ENCODE data around the gene FKBP11.
"Not testable (repeated sequence)": the region's sequence is repeated elsewhere in the genome, so short reads cannot be mapped to it uniquely, and the experiment has no call there.

Gene FKBP11

DNA sequence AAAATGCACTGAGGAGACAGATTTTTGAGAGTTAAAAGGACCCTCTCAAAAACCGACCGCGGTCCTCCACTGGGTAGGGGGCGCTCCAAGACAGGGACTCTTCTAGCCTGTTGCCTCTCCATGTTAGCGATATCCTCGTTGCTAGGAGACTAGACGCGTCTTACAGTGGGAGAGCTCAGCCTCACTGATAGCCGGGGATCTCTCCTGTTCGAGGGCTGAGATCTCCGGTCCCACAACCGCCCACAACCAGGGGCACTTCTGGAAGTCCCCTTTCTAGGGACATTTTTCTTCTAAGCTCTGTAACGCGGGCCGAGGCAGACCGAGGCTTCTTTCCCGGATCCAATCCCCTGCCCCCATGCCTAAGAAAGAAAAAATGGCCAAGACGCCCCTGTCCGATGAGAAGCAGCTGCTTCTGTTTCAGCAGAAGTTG lies 21.3 kb downstream of the FKBP11 start:
- peak; percentile 62 for DNase-seq

DNA sequence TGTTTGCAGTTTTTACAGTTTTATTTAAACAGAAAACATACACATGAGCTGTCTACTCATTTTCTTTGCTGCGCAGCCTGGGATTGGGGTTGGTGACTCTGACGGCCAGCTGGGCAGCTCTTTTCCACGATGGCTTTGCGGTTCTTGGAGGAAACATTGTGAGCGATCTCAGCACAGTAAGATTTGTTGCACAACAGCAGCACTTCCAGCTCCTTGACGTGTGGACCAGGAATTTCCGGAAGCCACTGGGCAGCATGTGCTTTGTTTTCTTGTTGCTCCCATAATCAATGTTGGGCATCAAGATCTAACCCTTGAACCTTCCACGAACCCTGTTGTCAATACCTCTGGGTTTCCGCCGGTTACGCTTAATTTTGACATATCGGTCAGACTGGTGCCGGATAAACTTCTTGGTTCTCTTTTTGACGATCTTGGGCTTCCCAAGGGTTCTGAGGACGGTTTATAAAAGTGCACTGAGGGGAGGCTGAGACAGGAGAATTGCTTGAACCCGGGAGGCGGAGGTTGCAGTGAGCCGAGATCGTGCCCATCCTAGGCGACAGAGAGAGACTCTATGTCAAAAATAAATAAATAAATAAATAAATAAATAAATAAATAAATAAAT lies 21.8 kb downstream of the FKBP11 start:
- no peak for DNase-seq

DNA sequence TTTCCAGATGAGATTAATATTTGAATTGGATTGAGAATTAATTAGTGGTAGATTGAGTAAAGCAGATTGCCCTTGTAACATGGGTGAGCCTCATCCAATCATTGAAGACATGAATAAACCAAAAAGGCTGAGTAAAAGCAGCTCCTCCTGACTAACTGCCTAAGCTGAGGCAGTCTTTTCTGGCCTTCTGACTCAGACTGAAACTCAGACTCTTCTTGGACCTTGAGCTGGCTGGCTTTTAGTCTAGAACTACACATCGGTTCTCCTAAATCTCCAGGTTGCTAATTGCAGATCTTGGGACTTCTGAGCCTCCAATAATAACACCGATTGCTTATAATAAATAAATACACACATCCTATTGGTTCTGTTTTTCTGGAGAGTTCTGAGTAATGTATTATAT lies 24.0 kb downstream of the FKBP11 start:
- no peak for DNase-seq

DNA sequence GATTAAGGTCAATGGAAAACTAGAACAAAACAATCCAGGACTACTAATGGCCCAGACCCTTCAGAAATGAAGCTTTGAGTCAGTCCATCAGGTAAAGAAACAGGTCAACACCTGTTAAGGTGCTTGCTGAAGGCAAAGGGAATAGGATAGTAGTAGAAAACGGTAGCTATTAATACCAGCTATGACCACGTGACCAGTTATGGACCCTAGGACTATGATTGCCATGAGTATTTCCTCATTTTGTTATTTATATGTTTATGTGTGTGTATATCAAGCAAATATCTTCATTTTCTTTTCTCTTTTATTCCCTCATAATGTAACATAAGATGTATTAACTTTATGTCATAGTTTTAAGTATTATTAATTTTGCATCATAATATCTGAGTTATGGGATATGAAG lies 25.6 kb downstream of the FKBP11 start:
- DNase-seq = no peak

DNA sequence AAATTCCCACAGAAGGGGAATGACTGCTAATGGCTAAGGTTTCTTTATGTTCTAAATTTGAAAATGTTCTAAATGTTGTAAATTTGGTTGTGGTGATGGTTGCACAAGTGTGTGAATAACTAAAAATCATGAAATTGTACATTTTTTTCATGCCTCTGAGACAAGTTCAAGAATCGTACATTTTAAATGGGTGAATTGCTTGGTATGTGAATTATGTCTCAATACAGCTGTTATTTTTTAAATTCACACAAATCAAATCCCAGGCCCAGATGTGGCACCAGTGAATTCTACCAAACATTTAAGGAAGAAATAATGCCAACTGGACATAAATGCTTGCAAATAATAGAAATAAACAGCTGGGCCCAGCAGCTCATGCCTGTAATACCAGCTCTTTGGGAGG lies 31.0 kb downstream of the FKBP11 start:
- DNase-seq = no peak

DNA sequence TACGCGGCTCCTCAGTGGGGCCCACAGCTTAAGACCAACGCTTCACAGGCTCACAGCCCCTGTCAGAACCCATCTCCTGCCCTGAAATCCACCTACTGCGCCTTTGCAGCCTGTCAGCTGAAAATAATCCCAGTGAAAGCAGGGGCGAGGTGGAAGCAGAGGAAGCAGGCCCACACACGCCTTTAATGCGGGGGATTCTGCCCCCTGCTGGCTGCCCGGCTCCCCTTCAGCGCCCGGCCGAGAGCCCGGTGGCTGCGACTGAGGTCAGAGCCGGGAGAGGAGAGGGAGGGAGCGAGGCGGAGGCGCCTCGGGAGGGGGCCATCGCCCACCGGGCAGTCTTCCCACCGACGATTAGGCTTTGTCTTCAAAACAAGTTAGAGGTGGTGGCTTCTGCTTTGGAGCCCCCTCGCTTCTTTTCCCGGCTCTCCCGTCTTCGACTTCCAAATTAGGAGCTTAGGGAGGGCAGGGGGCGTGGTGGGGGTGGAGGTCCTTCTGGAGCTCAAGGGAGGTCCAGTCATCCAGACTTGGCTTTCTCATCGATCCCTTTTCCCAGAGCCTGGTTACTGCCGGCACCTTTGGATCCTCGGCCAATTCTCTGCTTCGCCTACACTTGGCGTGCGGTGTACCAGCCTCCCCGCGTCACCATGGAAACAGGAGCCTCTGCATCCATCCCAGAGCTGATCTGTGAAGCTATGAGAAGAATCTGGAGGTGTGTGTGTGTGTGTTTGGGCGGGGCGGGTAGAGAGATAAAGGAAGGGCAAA lies 34.5 kb downstream of the FKBP11 start:
- DNase-seq = peak; percentile 48

DNA sequence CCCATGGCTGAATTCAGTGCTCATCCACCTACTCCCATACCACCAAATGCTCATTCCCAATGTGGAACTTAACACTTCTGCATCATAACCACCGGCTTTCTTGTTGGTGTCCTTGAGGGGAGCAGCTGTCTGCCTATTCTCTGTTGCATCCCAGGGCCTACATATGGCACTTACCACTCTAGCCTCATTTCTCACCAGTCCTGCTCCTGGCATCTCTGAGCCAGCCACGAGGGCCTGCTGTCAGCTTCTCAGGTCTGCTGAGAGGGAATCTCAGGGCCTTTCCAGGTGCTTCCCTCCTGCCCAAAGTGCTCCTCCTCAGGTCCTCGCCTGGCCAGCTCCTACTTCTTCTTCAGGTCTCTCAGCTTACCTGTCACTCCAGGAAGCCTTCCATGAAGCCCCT lies 35.6 kb downstream of the FKBP11 start:
- DNase-seq = no peak

DNA sequence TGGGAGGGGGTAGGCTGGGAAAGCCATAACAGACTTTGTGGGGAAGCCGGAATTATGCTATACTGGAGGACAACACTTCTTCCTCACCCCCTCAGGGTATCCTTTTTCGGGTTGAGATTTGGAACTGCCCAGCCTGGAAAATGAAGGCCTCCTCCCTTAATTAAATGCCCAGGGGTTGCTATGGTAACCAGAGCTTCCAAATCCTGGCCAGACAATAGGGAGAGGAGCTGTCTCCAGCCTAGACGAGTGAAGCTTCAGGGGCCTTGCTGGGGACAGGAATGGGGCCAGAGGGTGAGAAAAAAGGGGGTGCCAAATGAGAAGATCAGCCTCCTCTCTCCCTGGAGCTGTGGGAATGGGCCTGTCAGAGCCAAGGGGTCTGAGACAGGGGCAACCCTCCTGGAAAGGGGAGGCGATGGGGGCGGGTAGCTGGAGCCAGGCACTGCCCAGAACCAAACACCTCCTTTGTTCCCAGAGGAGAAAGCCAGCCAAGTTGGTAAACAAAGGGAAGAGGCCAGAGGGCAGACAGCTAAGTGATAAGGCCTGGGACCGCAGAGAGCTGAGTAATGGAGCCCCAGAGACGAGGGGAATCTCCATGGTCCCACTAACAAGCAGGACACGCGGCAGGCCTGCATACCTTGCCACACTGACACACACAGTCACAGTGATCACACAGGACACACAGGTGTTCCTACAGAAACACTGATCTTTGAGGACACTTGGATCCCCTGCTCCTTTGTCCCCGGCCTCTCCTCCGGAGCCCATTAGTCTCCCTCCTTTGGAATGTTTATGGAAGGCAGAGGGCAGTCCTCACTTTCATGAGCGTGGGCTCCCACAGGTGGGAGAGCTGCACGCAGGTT lies 41.8 kb downstream of the FKBP11 start:
- DNase-seq = no peak

DNA sequence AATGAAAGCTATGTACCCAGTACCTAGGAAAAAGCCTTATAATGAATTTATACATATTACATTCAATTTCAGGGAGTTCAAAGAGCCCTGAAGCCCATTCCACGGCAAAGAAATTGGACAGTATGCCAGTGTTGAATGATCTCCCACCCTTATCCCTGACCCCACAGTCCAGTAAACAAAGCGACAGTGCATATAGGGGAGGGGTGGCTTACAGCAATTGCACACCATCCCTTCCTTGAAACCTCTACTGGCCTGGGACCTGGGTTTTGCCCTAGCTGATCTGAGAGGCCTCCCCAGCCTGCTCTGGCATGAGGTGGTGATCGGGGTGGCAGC lies 42.4 kb downstream of the FKBP11 start:
- no peak for DNase-seq

DNA sequence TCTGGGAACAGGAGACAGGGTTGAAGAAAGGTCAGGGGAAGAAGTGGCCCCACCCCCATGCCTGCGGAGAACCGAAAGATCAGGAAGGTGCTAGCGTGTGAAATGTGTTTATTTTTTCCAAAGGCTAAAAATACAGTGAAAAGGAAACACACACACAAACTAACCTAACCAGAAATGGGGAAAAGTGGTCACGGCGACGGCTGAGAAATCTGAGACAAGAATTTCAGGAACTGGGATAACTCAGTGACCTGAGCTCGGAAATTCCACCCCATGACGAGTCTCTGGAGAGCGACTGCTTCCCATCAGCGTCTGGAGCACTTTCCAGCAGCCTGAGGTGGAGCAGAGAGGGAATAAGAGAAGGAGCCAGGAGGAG lies 43.0 kb downstream of the FKBP11 start:
- DNase-seq = no peak

DNA sequence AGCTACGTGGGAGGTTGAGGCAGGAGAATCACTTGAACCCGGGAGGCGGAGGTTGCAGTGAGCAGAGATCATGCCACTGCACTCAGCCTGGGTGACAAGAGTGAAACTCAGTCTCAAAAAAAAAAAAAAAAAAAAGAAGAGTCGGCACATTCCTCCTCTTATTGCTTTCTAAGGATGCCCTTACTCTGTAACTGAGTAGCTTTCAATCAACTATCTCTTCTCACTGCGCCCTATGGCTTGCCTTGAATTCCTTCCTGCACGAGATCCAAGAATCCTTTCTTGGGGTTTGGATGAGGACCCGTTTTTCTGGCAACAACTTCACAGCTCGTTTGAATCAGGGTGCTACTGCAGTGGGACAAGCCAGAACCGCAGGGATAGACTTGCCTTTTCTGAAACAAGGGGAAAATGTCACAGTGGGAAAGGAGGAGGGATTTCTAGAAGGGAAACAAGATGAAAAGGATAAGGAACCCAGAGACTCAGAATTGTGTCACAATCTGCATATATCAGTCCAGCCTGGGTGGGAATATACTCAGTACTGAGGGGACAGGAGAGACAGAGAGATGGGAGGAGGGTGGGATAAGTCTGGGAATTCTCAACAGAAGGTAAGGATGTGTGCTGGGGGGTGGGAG lies 43.5 kb downstream of the FKBP11 start:
- no peak for DNase-seq

DNA sequence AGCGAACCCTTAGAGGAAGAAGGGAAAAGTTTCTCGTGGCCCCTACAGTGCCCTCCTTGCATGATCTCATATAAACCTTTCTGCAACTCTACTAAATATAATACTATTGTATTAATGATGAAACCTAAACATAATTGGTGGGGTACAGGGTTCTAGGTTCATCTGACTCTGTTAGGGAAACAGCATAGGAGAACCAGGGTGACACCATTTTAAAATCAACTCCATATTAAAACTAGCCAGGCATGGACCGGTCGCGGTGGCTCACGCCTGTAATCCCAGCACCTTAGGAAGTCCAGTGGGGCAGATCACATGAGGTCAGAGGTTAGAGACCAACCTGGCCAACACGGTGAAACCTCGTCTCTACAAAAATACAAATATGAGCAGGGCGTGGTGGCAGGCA lies 44.6 kb downstream of the FKBP11 start:
- no peak for DNase-seq

DNA sequence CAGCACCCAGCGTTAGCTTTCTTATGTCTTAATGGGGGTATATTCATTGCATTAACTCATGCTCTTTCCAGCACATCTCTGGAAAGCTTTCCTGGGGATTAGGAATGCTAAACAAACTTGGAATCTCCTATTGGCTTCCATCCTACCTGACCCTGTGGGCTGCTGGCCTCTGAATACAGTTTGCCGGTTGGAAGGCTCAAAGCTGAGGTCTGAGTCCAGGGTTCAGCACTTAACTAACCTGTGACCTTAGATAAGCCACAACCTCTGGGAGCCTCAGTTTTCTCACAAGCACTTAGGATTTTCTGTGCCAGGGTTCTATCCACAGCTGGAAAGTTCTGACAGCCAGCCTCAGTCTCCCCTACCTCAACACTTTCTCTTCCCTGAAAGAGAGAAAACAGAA lies 46.7 kb downstream of the FKBP11 start:
- DNase-seq = no peak

DNA sequence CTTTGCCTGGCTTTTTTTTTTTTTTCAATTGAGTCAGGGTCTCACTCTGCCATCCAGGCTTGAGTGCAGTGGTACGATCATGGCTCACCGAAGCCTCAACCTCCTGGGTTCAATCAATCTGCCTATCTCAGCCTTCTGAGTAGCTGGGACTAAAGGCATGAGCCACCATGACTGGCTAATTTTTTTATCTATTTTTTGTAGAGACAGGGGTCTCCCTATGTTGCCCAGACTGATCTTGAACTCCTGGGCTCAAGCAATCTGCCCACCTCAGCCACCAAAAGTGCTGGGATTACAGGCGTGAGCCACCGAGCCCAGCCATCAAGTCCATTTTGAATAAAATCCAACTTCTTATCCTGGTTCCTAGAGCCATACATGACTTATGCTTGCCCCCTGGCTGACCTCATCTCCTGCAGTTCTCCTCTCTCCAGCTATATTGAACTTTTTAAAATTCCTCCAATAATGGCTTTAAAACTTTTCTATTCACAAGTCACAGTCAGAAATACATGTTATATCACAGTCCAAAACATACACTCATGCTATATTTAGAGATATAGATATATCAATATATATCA lies 49.3 kb downstream of the FKBP11 start:
- DNase-seq = no peak

DNA sequence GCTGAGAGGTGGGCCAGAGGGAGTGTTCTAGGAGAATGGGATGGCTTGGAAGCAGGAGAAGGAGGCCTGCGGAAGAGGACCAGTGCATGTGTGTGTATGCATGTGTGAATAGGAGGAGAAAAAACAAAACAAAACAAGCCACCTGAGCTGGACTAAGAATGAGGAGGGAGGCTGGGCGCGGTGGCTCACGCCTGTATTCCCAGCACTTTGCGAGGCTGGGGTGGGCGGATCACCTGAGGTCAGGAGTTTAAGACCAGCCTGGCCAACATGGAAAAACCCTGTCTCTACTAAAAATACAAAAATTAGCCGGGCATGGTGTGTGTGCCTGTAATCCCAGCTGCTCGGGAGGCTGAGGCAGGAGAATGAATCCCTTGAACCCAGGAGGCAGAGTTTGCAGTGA lies 51.8 kb downstream of the FKBP11 start:
- not testable (repeated sequence) for DNase-seq

DNA sequence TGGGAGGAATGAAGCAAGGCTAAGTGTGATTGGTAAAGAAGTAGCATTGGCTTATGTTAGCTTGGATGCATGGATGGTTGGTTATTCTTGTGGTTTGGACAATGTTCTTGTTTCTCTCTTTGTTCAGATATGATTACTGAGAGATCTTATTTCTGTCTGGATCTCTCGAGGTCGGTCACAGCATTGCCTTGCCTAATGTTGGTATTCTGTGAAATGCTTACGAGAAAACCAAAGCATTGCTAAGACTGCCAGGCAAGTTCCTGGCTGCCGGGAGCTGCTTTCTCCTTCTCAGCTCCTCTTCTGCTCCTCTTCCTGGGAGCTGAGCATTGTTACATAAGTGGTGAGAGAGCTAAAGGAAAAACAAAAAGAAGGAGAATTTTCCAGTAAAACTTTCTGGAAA lies 52.2 kb downstream of the FKBP11 start:
- no peak for DNase-seq

Data from SHP77 treated with DMSO at 0.1 percent for 48 hours (cell line).